T-cell (primary cell): ENCODE results near the gene ARMC8. TPM values are rescaled to one million over a fixed set of nuclear protein-coding genes. Genes with fewer than 3 reads are reported as not detected.

Source experiments
- ATAC-seq, 4 experiments: fragments of 200-7000 bp in 3 of 4; fragments of 150-1000 bp in 1 of 4; cut with Tn5 transposase; replicated peaks in 1 of 4; 1 replicate in 3 of 4; 2 replicates in 1 of 4; pipeline ENCODE4 v1.10.0; 2021; ENCODE audit warnings: moderate library complexity in 3 of 4, mild to moderate bottlenecking in 2 of 4, moderate number of reproducible peaks in 1 of 4
- CTCF ChIA-PET, 2 donors: fragments of 300-600 bp; sonication (Branson Sonifier 250); formaldehyde crosslinking; loops; one replicate each; lab custom pipeline; 2022; ENCODE audit warnings: antibody characterized with exemption in 2 of 2; lab: Charles Lee
- POLR2A ChIA-PET, 2 donors: fragments of 300-600 bp; sonication (Branson Sonifier 250); formaldehyde crosslinking; loops; one replicate each; lab custom pipeline; 2022; ENCODE audit warnings: antibody characterized with exemption in 2 of 2; lab: Charles Lee
- DNase-seq, 35 experiments: peaks; one replicate each; pipeline versions ENCODE4 v3.0.0 to v3.0.0-alpha.2; 2013 to 2023
- H3K27ac ChIP-seq: one replicate; pipeline ENCODE4 v1.5.1; 2013; ENCODE audit warnings: low read length
- H3K27me3 ChIP-seq, 2 experiments: replicated peaks in 1 of 2; 1 replicate in 1 of 2; 2 replicates in 1 of 2; pipeline versions ENCODE4 v1.6.1 to v1.7.0; 2013; ENCODE audit warnings: low read length in 1 of 2, mixed read lengths in 1 of 2; ENCODE audit not compliant: control insufficient read depth in 2 of 2, insufficient read depth in 2 of 2; ENCODE audit errors: extremely low read depth in 1 of 2
- H3K36me3 ChIP-seq, 2 donors: 1 replicate in 1 of 2; 2 replicates in 1 of 2; pipeline versions ENCODE4 v1.6.1 to v1.7.0; 2013; ENCODE audit warnings: low read length in 1 of 2; ENCODE audit not compliant: control insufficient read depth in 2 of 2, insufficient read depth in 1 of 2; ENCODE audit errors: extremely low read depth in 1 of 2
- H3K4me1 ChIP-seq, 2 experiments: 1 replicate in 1 of 2; 2 replicates in 1 of 2; pipeline versions ENCODE4 v1.6.1 to v1.7.0; 2013; ENCODE audit warnings: low read length in 2 of 2, mixed read lengths in 1 of 2; ENCODE audit not compliant: insufficient read depth in 2 of 2, control insufficient read depth in 1 of 2; ENCODE audit errors: extremely low read depth in 1 of 2
- H3K4me3 ChIP-seq, 2 donors: 1 replicate in 1 of 2; 2 replicates in 1 of 2; pipeline versions ENCODE4 v1.5.1 to v1.7.0; 2013; ENCODE audit warnings: mild to moderate bottlenecking in 2 of 2, low read length in 1 of 2, moderate library complexity in 1 of 2; ENCODE audit not compliant: control insufficient read depth in 1 of 2; ENCODE audit errors: extremely low read depth in 1 of 2
- H3K9me3 ChIP-seq: 2 replicates; pipeline ENCODE4 v1.7.0; 2013
- H3K27ac Mint-ChIP-seq, 2 donors: one replicate each; pipeline ENCODE4 v1.8.0; 2020 to 2021; ENCODE audit warnings: mild to moderate bottlenecking in 2 of 2, mixed read lengths in 2 of 2
- H3K27me3 Mint-ChIP-seq, 2 donors: one replicate each; pipeline ENCODE4 v1.8.0; 2021 to 2022; ENCODE audit warnings: mixed read lengths in 2 of 2
- H3K36me3 Mint-ChIP-seq: one replicate; pipeline ENCODE4 v1.8.0; 2021; ENCODE audit warnings: mixed read lengths
- H3K4me1 Mint-ChIP-seq, 3 donors: one replicate each; pipeline ENCODE4 v1.8.0; 2020 to 2022; ENCODE audit warnings: mixed read lengths in 3 of 3, mild to moderate bottlenecking in 1 of 3
- H3K4me3 Mint-ChIP-seq, 3 donors: one replicate each; pipeline ENCODE4 v1.8.0; 2020 to 2022; ENCODE audit warnings: mild to moderate bottlenecking in 3 of 3, mixed read lengths in 3 of 3, moderate library complexity in 3 of 3
- H3K9me3 Mint-ChIP-seq, 3 donors: one replicate each; pipeline ENCODE4 v1.8.0; 2020 to 2022; ENCODE audit warnings: mixed read lengths in 3 of 3
- WGBS: methylation state at CpG from one replicate; pipeline ENCODE4 v1.1.5; 2013; ENCODE audit warnings: missing lambda C conversion rate; ENCODE audit not compliant: insufficient coverage; 5-methylcytosine and 5-hydroxymethylcytosine counted together
- total RNA-seq, 35 experiments: library from RNA in 6 of 35; stranded (reverse) in 6 of 35; fragments of 120-200 nt in 1 of 35; gene quantifications; one replicate each; pipeline versions ENCODE4 v1.2.1 to v1.2.4 and lab custom pipeline; 2013 to 2026

Gene ARMC8
- total RNA-seq, 5 donors from 2014 or later (not counting 1 experiment from before 2014, with no cell fraction given), result 55.0 to 79.8 (median 58.6) TPM

GRCh38 chr3:138325990-138326389 is 138.9 kb downstream of the ARMC8 start:
- ChIA-PET CTCF (interaction anchor here in 1 of 2 donors (0.6 to 0.7 kb wide), 3 partner anchors 9 to 269 kb away, joined by 3 to 9 read pairs (median 5); no protein-coding TSS in a partner anchor), POLR2A (interaction anchor here in 1 of 2 donors (0.6 kb wide), 1 partner anchor 12 kb away, joined by 3 read pairs; no protein-coding TSS in a partner anchor)
- DNase-seq, result no peak
- Mint-ChIP-seq H3K27me3 (no peaks in the 10 kb centered on the region), H3K4me3 (no peak overlapping the region), H3K36me3 (no peaks in the 10 kb centered on the region), H3K4me1 (peaks cover 49 to 56% (median 52%) of the 10 kb centered on the region in 3 donors), H3K9me3 (no peaks in the 10 kb centered on the region), H3K27ac (no peak overlapping the region)
- peaks cover 14 to 31% of the 10 kb centered on the region in 2 experiments for H3K4me1 ChIP-seq
- H3K4me3 ChIP-seq, result no peak overlapping the region
- no peaks in the 10 kb centered on the region for H3K9me3 ChIP-seq
- H3K27ac ChIP-seq, result no peak overlapping the region
- H3K27me3 ChIP-seq, result no peaks in the 10 kb centered on the region
- H3K36me3 ChIP-seq, result no peaks in the 10 kb centered on the region
- ATAC-seq, result no peak

- Mint-ChIP-seq H3K27ac (no peak overlapping the region), H3K4me3 (no peak overlapping the region), H3K9me3 (no peaks in the 10 kb centered on the region), H3K27me3 (no peaks in the 10 kb centered on the region), H3K36me3 (no peaks in the 10 kb centered on the region), H3K4me1 (peaks cover 43 to 50% (median 47%) of the 10 kb centered on the region in 3 donors)
- 86% methylated on average over 3 of the region's 12 CpGs for WGBS
- no peaks in the 10 kb centered on the region for H3K36me3 ChIP-seq
- H3K4me3 ChIP-seq, result no peak overlapping the region
- POLR2A ChIA-PET, result interaction anchor here in 1 of 2 donors (0.8 kb wide), 1 partner anchor 140 kb away, joined by 8 read pairs; the partner anchor contains the start of gene ARMC8
- no peak overlapping the region for H3K27ac ChIP-seq
- no peaks in the 10 kb centered on the region for H3K27me3 ChIP-seq
- peaks cover 14 to 28% of the 10 kb centered on the region in 2 experiments for H3K4me1 ChIP-seq
- no peaks in the 10 kb centered on the region for H3K9me3 ChIP-seq
- DNase-seq, result no peak
- CTCF ChIA-PET, result no interaction called here
- ATAC-seq, result no peak
These were observed 139.9 kb downstream of the ARMC8 start for GRCh38 chr3:138326866-138327595.

GRCh38 chr3:138327831-138328230 is 140.7 kb downstream of the ARMC8 start:
- Histone ChIP-seq H3K9me3 (no peaks in the 10 kb centered on the region), H3K36me3 (no peaks in the 10 kb centered on the region), H3K27me3 (no peaks in the 10 kb centered on the region), H3K27ac (no peak overlapping the region), H3K4me3 (no peak overlapping the region), H3K4me1 (peaks cover 9 to 20% of the 10 kb centered on the region in 2 experiments)
- Mint-ChIP-seq H3K36me3 (no peaks in the 10 kb centered on the region), H3K4me1 (peaks cover 37 to 48% (median 43%) of the 10 kb centered on the region in 3 donors), H3K27ac (peak overlapping the region in 1 of 2 donors; percentile 25), H3K27me3 (no peaks in the 10 kb centered on the region), H3K9me3 (no peaks in the 10 kb centered on the region), H3K4me3 (peak overlapping the region in 1 of 3 donors; percentile 12)
- ChIA-PET POLR2A (no interaction called here), CTCF (interaction anchor here (0.5 to 1.4 kb wide), 5 partner anchors 8 to 597 kb away, joined by 3 read pairs; no protein-coding TSS in a partner anchor)
- WGBS, result 53% methylated on average over 3 of the region's 4 CpGs
- DNase-seq (no peak), ATAC-seq (no peak)

- DNase-seq (no peak), ATAC-seq (no peak)
- Histone ChIP-seq H3K36me3 (no peaks in the 10 kb centered on the region), H3K9me3 (no peaks in the 10 kb centered on the region), H3K27ac (no peak overlapping the region), H3K4me3 (no peak overlapping the region), H3K4me1 (peaks cover 7 to 16% of the 10 kb centered on the region in 2 experiments), H3K27me3 (no peaks in the 10 kb centered on the region)
- WGBS, result no CpG with 5 or more reads among the region's 2 CpGs
- CTCF ChIA-PET, result interaction anchor here (0.5 to 1.4 kb wide), 7 partner anchors 8 to 597 kb away, joined by 3 read pairs; no protein-coding TSS in a partner anchor
- H3K36me3 Mint-ChIP-seq, result no peaks in the 10 kb centered on the region
- peak overlapping the region; percentile 78 to 94 for H3K27ac Mint-ChIP-seq
- no peaks in the 10 kb centered on the region for H3K27me3 Mint-ChIP-seq
- POLR2A ChIA-PET, result no interaction called here
- H3K4me3 Mint-ChIP-seq, result peak overlapping the region; percentile 41 to 90 (median 68)
- H3K9me3 Mint-ChIP-seq, result no peaks in the 10 kb centered on the region
- peaks cover 32 to 44% (median 42%) of the 10 kb centered on the region in 3 donors for H3K4me1 Mint-ChIP-seq
These were observed 141.2 kb downstream of the ARMC8 start for GRCh38 chr3:138328341-138328740.

GRCh38 chr3:138329127-138329983 is 142.3 kb downstream of the ARMC8 start, which contains the start of gene NME9:
Gene NME9 (minus strand): TSS chr3:138329851. CDS start chr3:138329335, 516 bp downstream.
- ATAC-seq (peak; percentile 87 to 93 (median 93)), DNase-seq (peak; percentile 76 to 95 (median 86))
- no peaks in the 10 kb centered on the region for H3K9me3 Mint-ChIP-seq
- ChIA-PET CTCF (interaction anchor here (0.6 to 1.7 kb wide), 6 partner anchors 16 to 142 kb away, joined by 3 to 8 read pairs (median 3); partner anchors contain the start of gene ARMC8 (in 1 of the 2)), POLR2A (no interaction called here)
- H3K36me3 ChIP-seq, result no peaks in the 10 kb centered on the region
- peaks cover 27 to 37% (median 34%) of the 10 kb centered on the region in 3 donors for H3K4me1 Mint-ChIP-seq
- no peaks in the 10 kb centered on the region for H3K27me3 Mint-ChIP-seq
- H3K36me3 Mint-ChIP-seq, result no peaks in the 10 kb centered on the region
- peaks cover 7 to 15% of the 10 kb centered on the region in 2 experiments for H3K4me1 ChIP-seq
- peak within 1 kb of the TSS; percentile 88 to 94 for H3K27ac Mint-ChIP-seq
- WGBS, result under 1% methylated on average over 57 of the region's 62 CpGs
- no peaks in the 10 kb centered on the region for H3K9me3 ChIP-seq
- peak within 1 kb of the TSS; percentile 90 to 95 (median 95) for H3K4me3 Mint-ChIP-seq
- peak within 1 kb of the TSS; percentile 74 for H3K27ac ChIP-seq
- H3K27me3 ChIP-seq, result no peaks in the 10 kb centered on the region
- peak within 1 kb of the TSS; percentile 81 to 84 for H3K4me3 ChIP-seq

GRCh38 chr3:138329984-138330293 is 142.8 kb downstream of the ARMC8 start:
- H3K4me3 ChIP-seq, result peak overlapping the region; percentile 81 to 84

More at GRCh38 chr3:138329984-138330293, 142.8 kb downstream of the ARMC8 start:
- peak overlapping the region; percentile 74 for H3K27ac ChIP-seq
- H3K36me3 Mint-ChIP-seq, result no peaks in the 10 kb centered on the region
- no peaks in the 10 kb centered on the region for H3K9me3 ChIP-seq
- CTCF ChIA-PET, result interaction anchor here (0.7 to 1.7 kb wide), 2 partner anchors 25 to 143 kb away, joined by 3 to 8 read pairs; partner anchors contain the start of gene ARMC8 (in 1 of the 2)
- peaks cover 7 to 15% of the 10 kb centered on the region in 2 experiments for H3K4me1 ChIP-seq
- H3K4me1 Mint-ChIP-seq, result peaks cover 21 to 31% (median 28%) of the 10 kb centered on the region in 3 donors
- no peaks in the 10 kb centered on the region for H3K9me3 Mint-ChIP-seq
- H3K27me3 ChIP-seq, result no peaks in the 10 kb centered on the region
- DNase-seq, result no peak
- WGBS, result 5% methylated on average over 3 of the region's 7 CpGs
- POLR2A ChIA-PET, result no interaction called here
- no peak for ATAC-seq
- peak overlapping the region; percentile 90 to 95 (median 95) for H3K4me3 Mint-ChIP-seq
- H3K36me3 ChIP-seq, result no peaks in the 10 kb centered on the region
- no peaks in the 10 kb centered on the region for H3K27me3 Mint-ChIP-seq
- peak overlapping the region; percentile 85 to 88 for H3K27ac Mint-ChIP-seq
